ENCODE measurements around the gene OR51A2. TPM values are rescaled to one million over a fixed set of nuclear protein-coding genes. Genes with fewer than 3 reads are reported as not detected.

Gene OR51A2
- total RNA-seq, 1 donor from 2014 or later, result not detected

GRCh38 chr11:4957396-4957795 lies 1.9 kb upstream of the OR51A2 start:
- H3K4me1 Mint-ChIP-seq (ENCODE audit: low read depth), result no peaks in the 10 kb centered on the region
- no peak for DNase-seq (ENCODE audit: low spot score)
- peaks cover 9% of the 10 kb centered on the region for H3K27me3 Mint-ChIP-seq (ENCODE audit: low read depth)
- no peak overlapping the region for H3K27ac Mint-ChIP-seq (ENCODE audit: unreplicated experiment)
- no peaks in the 10 kb centered on the region for H3K9me3 Mint-ChIP-seq (ENCODE audit: low read depth)
- no peak overlapping the region for H3K4me3 Mint-ChIP-seq (ENCODE audit: unreplicated experiment)
- TF ChIP-seq CTCF (IDR thresholded peaks at IDR 0.05), result no peak
- no peaks in the 10 kb centered on the region for H3K36me3 Mint-ChIP-seq (ENCODE audit: low read depth)

- H3K27me3 Mint-ChIP-seq (ENCODE audit: low read depth), result peaks cover 15% of the 10 kb centered on the region
- H3K4me3 Mint-ChIP-seq (ENCODE audit: unreplicated experiment), result no peak within 1 kb of the TSS
- DNase-seq (ENCODE audit: low spot score), result no peak
- TF ChIP-seq CTCF (IDR thresholded peaks at IDR 0.05), result no peak
- no peaks in the 10 kb centered on the region for H3K36me3 Mint-ChIP-seq (ENCODE audit: low read depth)
- no peaks in the 10 kb centered on the region for H3K4me1 Mint-ChIP-seq (ENCODE audit: low read depth)
- H3K9me3 Mint-ChIP-seq (ENCODE audit: low read depth), result no peaks in the 10 kb centered on the region
- H3K27ac Mint-ChIP-seq (ENCODE audit: unreplicated experiment), result no peak within 1 kb of the TSS
Measured at GRCh38 chr11:4947505-4947904, 8.0 kb downstream of the OR51A2 start, which contains the start of gene OR51A4. OR51A4 (minus strand) TSS chr11:4947605; CDS start chr11:4947100, 505 bp downstream.

- Mint-ChIP-seq H3K36me3 (ENCODE audit: low read depth) (no peaks in the 10 kb centered on the region), H3K27me3 (ENCODE audit: low read depth) (peaks cover 13% of the 10 kb centered on the region), H3K4me1 (ENCODE audit: low read depth) (no peaks in the 10 kb centered on the region), H3K4me3 (ENCODE audit: unreplicated experiment) (no peak overlapping the region), H3K27ac (ENCODE audit: unreplicated experiment) (no peak overlapping the region), H3K9me3 (ENCODE audit: low read depth) (no peaks in the 10 kb centered on the region)
- no peak for TF ChIP-seq CTCF (IDR thresholded peaks at IDR 0.05)
- DNase-seq (ENCODE audit: low spot score), result no peak
Measured at GRCh38 chr11:4936745-4937144, 18.8 kb downstream of the OR51A2 start.

- no peaks in the 10 kb centered on the region for H3K36me3 Mint-ChIP-seq (ENCODE audit: low read depth)
- H3K4me3 Mint-ChIP-seq (ENCODE audit: unreplicated experiment), result no peak overlapping the region
- H3K4me1 Mint-ChIP-seq (ENCODE audit: low read depth), result no peaks in the 10 kb centered on the region
- H3K9me3 Mint-ChIP-seq (ENCODE audit: low read depth), result no peaks in the 10 kb centered on the region
- no peak overlapping the region for H3K27ac Mint-ChIP-seq (ENCODE audit: unreplicated experiment)
- no peak for TF ChIP-seq CTCF (IDR thresholded peaks at IDR 0.05)
- peaks cover 12% of the 10 kb centered on the region for H3K27me3 Mint-ChIP-seq (ENCODE audit: low read depth)
- no peak for DNase-seq (ENCODE audit: low spot score)
Measured at GRCh38 chr11:4932751-4933150, 22.8 kb downstream of the OR51A2 start.

GRCh38 chr11:4926608-4927007 lies 28.9 kb downstream of the OR51A2 start:
- no peak for DNase-seq (ENCODE audit: low spot score)
- peaks cover 17% of the 10 kb centered on the region for H3K27me3 Mint-ChIP-seq (ENCODE audit: low read depth)
- no peaks in the 10 kb centered on the region for H3K9me3 Mint-ChIP-seq (ENCODE audit: low read depth)
- no peak overlapping the region for H3K27ac Mint-ChIP-seq (ENCODE audit: unreplicated experiment)
- H3K4me3 Mint-ChIP-seq (ENCODE audit: unreplicated experiment), result no peak overlapping the region
- H3K36me3 Mint-ChIP-seq (ENCODE audit: low read depth), result no peaks in the 10 kb centered on the region
- no peak for TF ChIP-seq CTCF (IDR thresholded peaks at IDR 0.05)
- no peaks in the 10 kb centered on the region for H3K4me1 Mint-ChIP-seq (ENCODE audit: low read depth)

Measured in chondrocyte (in vitro differentiated cells).